Lower leg skin (tissue), 3 donors: ENCODE measurements around the gene UQCRC1.

Experiments used
- CTCF ChIP-seq, 3 donors: fragments of 450-650 bp; IDR thresholded peaks; one replicate each; pipeline ENCODE4 v1.5.1; 2016; ENCODE audit warnings: antibody characterized with exemption in 3 of 3, mild to moderate bottlenecking in 3 of 3, moderate library complexity in 2 of 3
- POLR2A ChIP-seq, 2 donors: fragments of 450-650 bp; IDR thresholded peaks; one replicate each; pipeline ENCODE4 v1.6.1; 2016 to 2017; ENCODE audit warnings: antibody characterized with exemption in 2 of 2, mild to moderate bottlenecking in 1 of 2, moderate library complexity in 1 of 2

- TF ChIP-seq CTCF (IDR thresholded peaks at IDR 0.05) (no peak), POLR2A (IDR thresholded peaks at IDR 0.05) (no peak)
Measured at GRCh38 chr3:48567090-48567489, 42.4 kb downstream of the UQCRC1 start.
